GM19240 (cell line): Measurements from ENCODE around the gene CAPN2.
"Not testable (repeated sequence)": the region's sequence is repeated elsewhere in the genome, so short reads cannot be mapped to it uniquely, and the experiment has no call there.

Experiments used
- DNase-seq: peaks from one replicate; pipeline ENCODE4 v3.0.0; 2011; ENCODE audit warnings: low spot score; ENCODE audit not compliant: insufficient read length

CAPN2 gene

DNA sequence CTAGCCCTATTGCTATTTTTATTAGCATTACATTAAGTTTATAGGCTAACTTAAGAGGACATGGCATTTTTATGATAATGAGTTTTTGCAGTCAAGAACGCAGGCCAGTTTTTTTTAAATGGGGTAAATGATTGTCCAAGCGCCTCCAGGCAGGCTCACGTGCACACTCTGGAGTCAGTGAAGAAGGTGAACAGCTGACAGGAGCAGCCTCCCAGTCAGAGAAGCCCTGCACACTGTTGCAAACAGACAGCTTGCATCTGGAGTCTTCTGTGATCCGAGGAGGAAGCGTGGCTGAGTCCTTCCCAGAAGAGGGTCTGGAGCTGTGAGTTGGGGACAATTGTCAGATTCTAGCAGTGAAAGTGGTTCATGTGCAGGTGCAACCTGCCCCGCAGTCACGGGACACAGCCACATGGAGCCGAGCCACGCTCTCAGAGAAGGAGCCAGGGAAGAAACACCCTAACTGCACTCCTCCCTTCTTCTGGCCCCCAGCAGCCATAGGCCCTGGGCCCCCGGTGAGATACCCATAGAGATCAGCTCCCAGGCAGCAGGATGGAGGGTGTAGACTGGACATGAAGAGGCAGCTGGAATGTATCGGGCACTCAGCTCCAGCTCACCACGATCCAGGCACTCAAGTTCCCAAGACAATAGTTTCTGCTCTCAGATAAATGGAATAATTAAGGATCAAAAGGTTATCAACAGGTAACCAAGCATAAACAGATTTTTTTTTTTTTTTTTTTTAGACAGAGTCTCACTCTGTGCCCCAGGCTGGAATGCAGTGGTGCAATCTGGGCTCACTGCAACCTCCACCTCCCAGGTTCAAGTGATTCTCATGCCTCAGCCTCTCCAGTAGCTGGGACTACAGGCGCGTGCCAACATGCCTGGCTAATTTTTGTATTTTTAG is 26.4 kb downstream of the CAPN2 start:
- DNase-seq, result no peak

GRCh38 chr1:223739366-223740037 is 27.2 kb downstream of the CAPN2 start:
- no peak for DNase-seq

DNA sequence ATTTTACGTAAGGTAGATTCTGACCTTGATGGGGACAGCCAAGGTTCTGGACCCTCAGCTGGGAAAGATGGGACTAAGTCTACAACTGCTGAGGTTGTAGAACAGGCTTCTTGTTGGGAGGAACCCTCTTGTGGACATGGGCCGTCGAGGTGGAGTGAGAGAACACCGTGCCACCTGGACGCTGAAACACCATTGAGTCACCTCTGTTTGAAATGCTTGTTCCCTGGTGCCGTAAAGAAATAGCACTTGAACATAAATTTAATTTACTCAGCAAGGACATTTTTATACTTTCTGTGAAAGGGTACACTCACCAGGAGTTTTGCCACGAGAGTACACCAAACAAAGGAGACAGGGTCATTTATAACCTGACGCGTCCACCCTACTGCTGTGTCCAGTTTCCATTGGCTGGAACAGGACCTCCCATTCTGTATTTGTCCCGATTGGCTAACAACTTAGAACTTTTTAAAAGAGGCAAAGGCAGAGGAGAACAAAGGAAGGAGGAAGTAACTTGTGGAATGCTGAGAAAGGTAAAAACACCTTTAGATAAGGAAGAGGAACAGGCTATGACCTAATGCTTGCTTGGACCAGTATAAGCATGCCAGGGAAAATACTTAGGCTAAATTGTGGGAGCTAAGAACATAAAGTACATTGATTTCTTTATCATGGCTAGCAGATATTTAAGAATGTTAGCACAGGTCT is 27.8 kb downstream of the CAPN2 start:
- not testable (repeated sequence) for DNase-seq

DNA sequence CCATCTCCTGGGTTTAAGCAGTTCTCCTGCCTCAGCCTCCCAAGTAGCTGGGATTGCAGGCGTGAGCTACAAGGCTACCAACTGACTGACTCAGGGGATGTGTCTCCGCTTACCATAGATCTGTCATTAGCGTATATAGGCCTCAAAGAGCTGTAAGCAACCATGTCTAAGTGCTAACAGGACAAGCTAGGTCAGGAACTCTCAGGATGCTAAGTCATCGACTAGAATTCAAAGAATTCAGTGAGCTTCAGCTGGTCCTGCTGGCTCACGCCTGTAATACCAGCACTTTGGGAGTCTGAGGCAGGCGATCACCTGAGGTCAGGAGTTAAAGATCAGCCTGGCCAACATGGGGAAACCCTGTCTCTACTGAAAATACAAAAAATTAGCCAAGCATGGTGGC is 29.5 kb downstream of the CAPN2 start:
- DNase-seq, result no peak

GRCh38 chr1:223742856-223743517 is 30.6 kb downstream of the CAPN2 start:
- no peak for DNase-seq

GRCh38 chr1:223745731-223746130 is 33.4 kb downstream of the CAPN2 start:
- DNase-seq, result no peak

- DNase-seq, result no peak
Observed at GRCh38 chr1:223747838-223748335, 35.5 kb downstream of the CAPN2 start.

DNA sequence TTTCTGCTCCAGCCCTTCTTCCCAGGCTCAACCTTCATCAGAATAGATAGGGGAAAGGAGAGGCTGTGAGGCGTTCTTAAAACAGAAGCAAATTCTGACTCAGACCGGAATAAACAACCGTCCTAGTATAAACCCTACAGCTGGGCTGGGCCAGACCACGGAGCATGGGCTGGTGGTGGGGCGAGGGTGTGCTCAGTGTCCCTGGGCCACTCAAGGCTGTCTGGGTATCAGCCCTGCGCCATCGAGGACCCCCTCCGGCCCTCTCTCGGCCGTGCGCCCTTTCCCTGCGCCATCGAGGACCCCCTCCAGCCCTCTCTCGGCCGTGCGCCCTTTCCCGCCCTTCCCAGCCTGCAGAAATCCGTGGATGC is 36.0 kb downstream of the CAPN2 start:
- DNase-seq, result no peak

DNA sequence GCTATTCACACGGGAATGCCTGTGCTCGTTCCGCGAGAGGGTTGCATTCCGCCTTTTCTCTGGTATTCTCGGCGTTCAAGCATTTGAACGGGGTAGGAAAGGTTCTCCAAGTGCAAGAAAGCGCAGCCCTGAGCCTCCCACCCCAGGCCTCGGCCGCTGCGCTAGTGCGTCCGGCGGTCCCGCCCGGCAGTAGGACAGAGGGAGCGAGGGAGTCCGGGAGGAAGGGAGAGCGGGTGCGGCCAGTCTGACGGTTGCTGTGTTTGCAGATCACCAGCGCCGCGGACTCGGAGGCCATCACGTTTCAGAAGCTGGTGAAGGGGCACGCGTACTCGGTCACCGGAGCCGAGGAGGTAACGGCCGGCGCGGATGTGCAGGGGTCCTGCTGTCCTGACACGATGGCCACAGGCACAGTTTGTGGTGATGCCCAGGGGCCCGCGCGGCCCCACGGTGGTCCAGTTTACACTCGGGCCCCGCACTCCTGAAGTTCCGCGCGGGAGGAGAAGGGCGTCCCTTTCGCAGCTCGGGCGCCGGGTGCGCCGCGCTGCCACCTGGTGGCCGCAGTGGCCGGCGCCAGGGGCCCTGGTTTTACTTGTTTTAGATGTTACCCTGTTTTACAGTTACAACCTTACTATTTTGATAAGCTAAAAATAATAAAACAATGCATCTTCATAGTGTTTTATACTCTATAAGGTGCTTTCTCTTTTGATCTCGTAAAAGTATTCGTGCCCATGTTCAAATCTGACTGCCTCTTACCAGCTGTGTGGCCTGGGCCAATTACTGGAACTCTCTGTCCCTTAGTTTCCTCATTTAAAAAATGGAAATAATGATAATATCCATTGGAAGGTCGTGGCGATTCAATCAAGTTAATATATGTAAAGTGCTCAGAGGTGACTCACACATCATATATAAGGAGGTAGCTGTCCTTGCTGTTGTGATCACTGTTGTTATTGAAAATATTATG is 36.7 kb downstream of the CAPN2 start:
- peak; percentile 50 for DNase-seq

DNA sequence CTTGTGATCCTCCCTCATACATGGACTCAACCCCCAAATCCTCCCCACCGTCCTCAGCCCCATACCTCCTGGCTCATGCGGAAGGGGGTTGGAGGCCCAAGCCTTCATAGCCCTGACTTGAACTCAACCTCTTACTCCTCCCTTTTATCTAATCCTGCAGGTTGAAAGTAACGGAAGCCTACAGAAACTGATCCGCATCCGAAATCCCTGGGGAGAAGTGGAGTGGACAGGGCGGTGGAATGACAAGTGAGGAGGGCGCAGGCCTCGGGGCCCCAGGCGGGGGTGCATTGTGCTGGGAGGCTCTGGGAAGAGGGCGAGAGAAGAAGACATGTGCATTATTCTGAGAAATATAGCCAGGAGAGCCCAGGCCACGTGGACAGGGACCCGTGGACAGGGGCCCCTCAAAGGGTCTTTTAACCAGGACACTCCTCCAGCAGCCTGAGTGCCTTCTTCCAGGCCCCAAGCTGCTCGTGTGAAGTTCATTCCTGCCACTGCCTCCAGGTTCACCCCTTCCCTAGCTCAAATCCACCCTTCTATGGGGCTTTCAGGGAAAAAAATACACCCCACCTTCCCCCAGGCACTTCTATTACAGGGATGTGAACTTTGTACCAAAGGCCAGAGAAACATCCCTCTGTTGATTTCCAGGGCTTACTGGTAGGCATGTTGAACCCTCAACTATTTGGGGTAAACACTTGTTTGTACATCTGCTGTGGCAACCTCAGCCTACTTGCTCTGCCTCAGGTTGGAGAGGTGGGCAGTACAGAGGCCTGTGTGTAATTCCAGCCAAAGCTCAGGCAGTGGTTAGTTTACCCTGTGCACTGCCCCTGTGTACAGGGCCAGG is 38.6 kb downstream of the CAPN2 start:
- DNase-seq, result no peak

- DNase-seq, result no peak
Observed at GRCh38 chr1:223751696-223752095, 39.4 kb downstream of the CAPN2 start.

- DNase-seq, result no peak
Observed at GRCh38 chr1:223752721-223753515, 40.6 kb downstream of the CAPN2 start.

DNA sequence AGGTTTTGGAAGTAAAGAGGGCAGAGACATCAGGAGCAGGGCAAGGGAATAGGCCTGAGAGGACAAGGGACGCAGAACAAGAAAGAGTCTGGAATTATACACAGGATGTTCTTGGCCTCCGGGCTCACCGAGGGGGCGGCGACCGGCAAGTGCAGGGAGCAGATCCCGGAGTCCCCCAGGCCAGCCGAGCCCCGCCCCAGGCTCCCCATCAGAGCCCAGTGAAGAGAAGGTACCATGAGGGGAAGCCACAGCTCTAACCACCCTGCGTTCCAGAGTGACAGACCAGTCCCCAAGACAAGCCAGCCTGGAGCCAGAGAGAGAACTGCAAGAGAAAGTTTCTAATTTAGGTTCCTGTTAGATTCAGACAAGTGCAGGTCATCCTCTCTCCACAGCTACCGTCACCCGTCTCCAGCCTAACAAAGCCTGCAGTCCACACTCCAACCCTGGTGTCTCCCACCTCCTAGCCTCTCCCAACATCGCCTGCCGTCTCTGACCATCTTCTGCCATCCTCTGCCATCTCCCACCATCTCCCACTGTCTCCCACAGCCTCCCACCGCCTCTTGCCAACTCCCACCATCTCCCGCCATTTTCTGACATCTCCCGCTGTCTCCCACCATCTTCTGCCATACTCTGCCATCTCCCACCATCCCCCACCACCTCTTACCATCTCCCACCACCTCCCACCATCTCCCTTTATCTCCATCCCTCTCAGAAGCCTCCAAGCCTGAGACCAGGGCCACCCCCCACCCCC is 42.5 kb downstream of the CAPN2 start:
- DNase-seq, result no peak

GRCh38 chr1:223755432-223755792 is 43.1 kb downstream of the CAPN2 start:
- no peak for DNase-seq

DNA sequence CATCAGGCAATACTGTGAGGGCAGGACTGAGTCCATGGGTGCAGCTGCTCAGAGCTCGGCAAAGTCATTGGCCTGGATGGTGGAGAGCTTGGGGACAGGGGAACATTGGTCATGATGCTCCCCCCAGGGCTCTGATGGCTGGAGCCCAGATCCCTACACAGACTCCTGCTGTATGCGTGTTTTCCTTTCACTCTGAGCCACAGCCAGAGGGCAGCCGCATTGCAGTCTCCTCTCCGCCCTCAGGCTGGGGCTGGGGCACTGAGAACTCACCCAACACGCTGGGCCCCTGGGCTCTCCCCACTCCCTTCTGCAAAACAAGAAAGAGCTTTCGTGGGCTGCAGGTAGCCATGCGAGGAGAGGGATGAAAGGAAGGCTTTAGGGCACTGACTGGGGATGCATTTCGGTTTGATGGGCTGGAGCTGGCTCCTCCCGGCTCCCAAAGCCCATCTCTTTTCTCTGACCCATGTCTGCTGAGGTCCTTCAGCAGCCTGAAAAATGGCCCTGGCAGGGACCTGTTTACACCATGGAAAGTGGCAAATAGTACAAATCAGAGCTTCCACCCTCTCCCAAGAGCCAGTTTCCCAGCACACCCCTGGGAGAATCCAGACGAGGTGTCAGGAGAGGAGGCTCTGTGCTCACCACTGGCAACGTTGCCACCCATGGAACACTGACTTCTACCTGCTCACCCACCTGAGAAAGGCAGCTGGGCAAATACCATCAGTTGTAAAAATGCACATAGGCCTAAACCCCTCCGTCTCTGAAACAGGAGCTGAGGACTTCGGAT is 43.8 kb downstream of the CAPN2 start:
- no peak for DNase-seq

DNA sequence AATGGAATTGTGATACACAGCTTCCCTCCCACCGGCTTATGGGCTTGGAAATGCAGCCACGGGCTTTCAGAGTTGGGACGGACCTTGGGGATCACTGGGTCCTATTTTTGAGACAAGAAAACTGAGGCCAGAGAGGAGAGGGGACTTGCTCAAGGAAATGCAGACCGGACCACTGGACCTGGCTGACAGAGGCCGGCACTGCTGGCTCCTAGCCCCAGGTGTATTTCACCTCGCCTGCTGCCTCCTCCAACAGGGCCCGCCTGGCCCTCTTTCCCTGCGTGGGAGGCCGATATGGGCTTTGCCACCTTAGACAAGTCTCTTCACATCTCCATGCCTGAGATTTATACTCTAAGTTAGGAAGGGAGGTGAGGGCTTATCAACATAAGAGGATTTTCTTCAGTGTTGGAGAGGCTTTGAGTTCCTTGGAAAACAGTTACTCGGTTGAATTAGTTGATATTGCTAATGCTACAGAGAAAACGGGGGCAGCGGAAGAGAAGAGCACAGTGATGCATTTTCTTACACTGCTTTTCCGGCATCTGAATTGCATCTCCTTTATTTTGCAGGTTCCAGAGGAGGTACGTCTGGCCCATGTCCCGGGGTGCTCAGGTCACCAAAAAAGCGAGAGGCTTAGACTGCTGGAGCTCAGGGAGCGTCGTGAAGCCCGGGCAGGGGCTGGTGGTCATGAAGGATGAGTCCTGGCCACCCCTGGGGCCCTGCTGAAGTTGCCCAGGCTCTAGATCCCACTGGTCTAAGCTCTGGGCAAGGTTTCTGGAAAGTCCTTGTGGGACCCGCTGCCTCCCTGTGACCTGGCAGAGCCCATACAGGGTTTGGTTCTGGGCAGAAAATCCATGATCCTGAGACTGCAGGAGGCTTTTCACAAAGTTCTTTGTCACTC is 44.7 kb downstream of the CAPN2 start:
- no peak for DNase-seq
